Measurements from ENCODE around the gene ZNF670. TPM values are rescaled to one million over a fixed set of nuclear protein-coding genes. Genes with fewer than 3 reads are reported as not detected.

Gene ZNF670
- total RNA-seq, 1 experiment from 2014 or later = 13.9 TPM

- no peak overlapping the region for H2BK12ac ChIP-seq (ENCODE audit: insufficient read length, low read depth, low read length)
- H3K79me2 ChIP-seq (ENCODE audit: insufficient read depth, low read length) = peaks cover 23% of the 10 kb centered on the region; the same call in 1 of the 2 replicates
- H3K27ac Mint-ChIP-seq = no peak overlapping the region
- H3K36me3 Mint-ChIP-seq (ENCODE audit: insufficient read depth in 1 of 3, low read depth in 3 of 3) = peaks cover 72 to 90% (median 82%) of the 10 kb centered on the region in 3 experiments
- no peak overlapping the region for H4K91ac ChIP-seq (ENCODE audit: insufficient read length, low read depth, low read length)
- no CpG with 5 or more reads among the region's 2 CpGs for WGBS (ENCODE audit: extremely low coverage, insufficient read length, low lambda C conversion rate)
- no peaks in the 10 kb centered on the region for H4K20me1 ChIP-seq (ENCODE audit: control insufficient read depth, insufficient read depth, insufficient read length)
- H3K23ac ChIP-seq (ENCODE audit: insufficient read length, low read depth, low read length) = no peak overlapping the region
- TF ChIP-seq CTCF (conservative IDR thresholded peaks at IDR 0.05) = no peak
- H2BK20ac ChIP-seq (ENCODE audit: low read depth, low read length, poor library complexity, severe bottlenecking) = no peak overlapping the region
- no peak overlapping the region for H3K4me2 ChIP-seq (ENCODE audit: insufficient read depth, insufficient read length, low read length)
- no peak overlapping the region for H3K56ac ChIP-seq (ENCODE audit: insufficient read length, low read depth, low read length)
- no peak overlapping the region for H3K27ac ChIP-seq (ENCODE audit: insufficient read length, low read depth, low read length)
- H4K5ac ChIP-seq (ENCODE audit: insufficient read length, low read depth, low read length) = no peak overlapping the region
- H3K79me1 ChIP-seq (ENCODE audit: insufficient read depth, low read depth, low read length, poor library complexity, severe bottlenecking) = peaks cover 13% of the 10 kb centered on the region
- no peak overlapping the region for H3K4ac ChIP-seq (ENCODE audit: low read depth, low read length)
- H2BK120ac ChIP-seq (ENCODE audit: low read depth, low read length, poor library complexity, severe bottlenecking) = no peak overlapping the region
- H3K23me2 ChIP-seq (ENCODE audit: insufficient read length, low read depth, low read length, poor library complexity, severe bottlenecking) = peaks cover 2% of the 10 kb centered on the region
- no peaks in the 10 kb centered on the region; the same call in 1 of the 2 replicates for H3K27me3 Mint-ChIP-seq (ENCODE audit: low read depth)
- H2AK5ac ChIP-seq (ENCODE audit: insufficient read length, low read length) = no peak overlapping the region
- no peak overlapping the region for H3K9ac ChIP-seq (ENCODE audit: extremely low read depth, insufficient read length, low read length)
- no peaks in the 10 kb centered on the region for H3K4me1 Mint-ChIP-seq
- H2BK15ac ChIP-seq (ENCODE audit: low read depth, low read length) = no peak overlapping the region
- no peak for DNase-seq
- H3K14ac ChIP-seq (ENCODE audit: insufficient read depth, low read length) = no peak overlapping the region
- H2AFZ ChIP-seq (ENCODE audit: low read length) = no peak overlapping the region
- no peak overlapping the region for H3K18ac ChIP-seq (ENCODE audit: insufficient read length, low read depth, low read length)
- H3K9me3 Mint-ChIP-seq = peaks cover 85 to 92% of the 10 kb centered on the region in 2 experiments
- no peak overlapping the region for H3K4me3 Mint-ChIP-seq
- no peak overlapping the region for H2BK5ac ChIP-seq (ENCODE audit: insufficient read length, low read length)
- no peak overlapping the region for H4K8ac ChIP-seq (replicated peaks; ENCODE audit: insufficient read length, low read depth, low read length)
- no peak overlapping the region for H3T11ph ChIP-seq (ENCODE audit: low read length)
- H3K9me3 ChIP-seq (ENCODE audit: control insufficient read depth, low read depth, low read length) = peaks cover 32% of the 10 kb centered on the region
- H3K27me3 ChIP-seq (ENCODE audit: insufficient read depth, low read length) = no peaks in the 10 kb centered on the region
- no peaks in the 10 kb centered on the region for H3K4me1 ChIP-seq (ENCODE audit: insufficient read depth, low read length)
Observed at GRCh38 chr1:247056071-247056470, 22.5 kb downstream of the ZNF670 start.
